Stomach (tissue), 4 donors: ENCODE data around the gene USP10.

ENCODE experiments used
- CTCF ChIP-seq, 7 experiments: fragments of 450-650 bp in 4 of 7; fragments of 200-600 bp in 3 of 7; sonication (generic) in 3 of 7; IDR thresholded peaks; one replicate each; pipeline ENCODE4 v1.5.1; 2016 to 2019; ENCODE audit warnings: antibody characterized with exemption in 7 of 7, control low read depth in 2 of 7, mild to moderate bottlenecking in 1 of 7
- EP300 ChIP-seq: sonication (generic); formaldehyde crosslinking; IDR thresholded peaks from one replicate; pipeline ENCODE4 v1.6.1; 2017; ENCODE audit warnings: antibody characterized with exemption
- POLR2A ChIP-seq, 4 donors: fragments of 450-650 bp; IDR thresholded peaks; one replicate each; pipeline ENCODE4 v1.6.1; 2016; ENCODE audit warnings: antibody characterized with exemption in 4 of 4, control low read depth in 2 of 4, mild to moderate bottlenecking in 1 of 4, moderate library complexity in 1 of 4

GRCh38 chr16:84715854-84716253 is 16.1 kb downstream of the USP10 start:
- no peak for TF ChIP-seq POLR2A (IDR thresholded peaks at IDR 0.05)
- TF ChIP-seq CTCF (IDR thresholded peaks at IDR 0.05), result no peak
- TF ChIP-seq EP300, result no peak
